GM21786 (cell line): Measurements from ENCODE around the gene KBTBD8.

Experiments used
- ATAC-seq: cut with Tn5 transposase; IDR thresholded peaks from one replicate; pipeline ENCODE4 v1.9.1; 2021; ENCODE audit not compliant: unreplicated experiment

Gene KBTBD8

GRCh38 chr3:67031986-67032385, 33.9 kb downstream of the KBTBD8 start:
- ATAC-seq = no peak

DNA sequence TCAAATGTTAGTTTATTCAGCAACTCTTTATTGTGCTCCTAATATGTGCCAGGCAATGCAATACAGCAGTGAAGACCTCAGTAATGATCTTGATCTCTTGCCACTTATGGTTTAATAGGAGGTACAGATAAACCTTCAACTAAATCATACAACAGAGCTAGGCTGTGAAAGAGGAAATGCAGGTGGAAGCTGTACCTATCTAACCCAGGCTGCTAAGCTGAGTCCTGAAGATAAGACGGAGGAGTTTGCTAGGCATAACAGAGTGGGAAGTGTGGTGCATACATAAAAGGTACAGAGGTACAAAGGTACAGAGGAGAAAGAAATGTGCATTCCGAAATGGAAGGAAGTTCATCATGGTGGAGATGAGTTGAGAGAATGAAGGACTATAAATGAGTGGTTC, 35.0 kb downstream of the KBTBD8 start:
- ATAC-seq = no peak

GRCh38 chr3:67034371-67034770, 36.3 kb downstream of the KBTBD8 start:
- no peak for ATAC-seq

- no peak for ATAC-seq
These were observed 39.5 kb downstream of the KBTBD8 start for GRCh38 chr3:67037615-67038014.

GRCh38 chr3:67044295-67044694, 46.2 kb downstream of the KBTBD8 start:
- no peak for ATAC-seq

DNA sequence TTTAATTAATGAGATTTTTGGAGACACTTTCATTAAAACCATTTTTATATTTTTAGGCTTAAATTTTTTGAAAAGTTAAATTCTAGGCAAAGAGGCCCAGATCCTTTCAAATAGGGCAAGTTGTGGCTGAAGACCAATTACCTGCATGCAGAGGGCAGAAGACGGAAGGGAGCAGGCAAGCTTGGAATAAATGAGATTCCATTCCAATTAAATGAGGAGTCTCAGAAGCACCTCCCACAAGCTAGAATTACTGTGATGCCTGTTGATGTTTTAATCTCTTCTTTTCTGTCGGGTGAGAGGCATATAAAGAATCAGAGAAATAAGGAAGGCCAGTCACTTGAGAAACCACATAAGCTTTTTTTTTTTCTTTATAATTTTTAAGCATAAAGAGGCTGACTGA, 46.8 kb downstream of the KBTBD8 start:
- ATAC-seq = no peak

DNA sequence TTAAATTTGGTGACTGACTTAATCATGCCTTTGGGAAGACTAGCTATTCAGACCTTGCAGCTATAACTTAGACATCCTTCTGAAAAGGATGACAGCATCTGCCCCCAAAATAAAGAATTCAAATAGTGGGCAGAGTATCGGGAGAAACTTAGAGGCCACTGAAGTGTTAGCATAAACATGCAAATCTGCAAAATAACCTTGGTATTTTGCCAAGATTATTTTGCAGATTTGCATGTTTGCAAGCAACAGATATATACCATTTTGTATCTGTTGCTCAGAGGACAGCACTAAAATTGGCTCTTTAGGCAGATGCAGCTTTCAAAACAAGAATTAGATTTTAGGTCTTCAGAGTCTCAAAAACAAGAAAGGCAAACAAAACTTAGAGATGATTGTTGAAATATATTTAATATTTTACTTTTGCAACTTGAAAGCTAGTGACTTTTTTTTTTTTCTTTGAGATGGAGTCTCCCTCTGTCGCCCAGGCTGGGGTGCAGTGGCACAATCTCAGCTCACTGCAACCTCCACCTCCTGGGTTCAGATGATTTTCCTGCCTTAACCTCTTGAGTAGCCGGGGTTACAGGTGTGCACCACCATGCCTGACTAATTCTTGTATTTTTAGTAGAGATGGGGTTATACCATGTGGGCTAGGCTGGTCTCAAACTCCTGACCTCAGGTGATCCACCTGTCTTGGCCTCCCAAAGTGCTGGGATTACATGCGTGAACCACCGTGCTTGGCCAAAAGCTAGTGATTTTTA, 47.8 kb downstream of the KBTBD8 start:
- ATAC-seq = no peak

DNA sequence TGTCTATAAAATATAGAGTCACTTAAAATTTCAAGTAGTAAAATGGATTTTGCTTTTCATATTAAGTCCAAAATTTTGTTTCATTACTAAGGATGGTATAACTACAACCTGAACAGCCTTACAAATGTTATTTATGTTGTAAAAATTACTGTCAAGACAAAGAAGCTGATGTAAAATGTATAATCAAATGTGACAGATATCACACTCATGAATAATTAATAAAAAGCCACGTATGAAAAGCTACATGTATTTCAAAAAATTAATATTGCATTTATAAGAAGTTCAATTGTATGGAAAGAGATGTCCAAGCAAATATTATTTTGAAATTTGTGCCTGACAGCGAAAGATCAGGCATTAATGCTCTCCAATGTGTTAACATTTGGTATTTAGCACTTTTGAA, 48.9 kb downstream of the KBTBD8 start:
- ATAC-seq = no peak

GRCh38 chr3:67048067-67048714, 50.1 kb downstream of the KBTBD8 start:
- ATAC-seq = peak; percentile 97

- ATAC-seq = peak; percentile 49
These were observed 50.6 kb downstream of the KBTBD8 start for GRCh38 chr3:67048715-67049074.

DNA sequence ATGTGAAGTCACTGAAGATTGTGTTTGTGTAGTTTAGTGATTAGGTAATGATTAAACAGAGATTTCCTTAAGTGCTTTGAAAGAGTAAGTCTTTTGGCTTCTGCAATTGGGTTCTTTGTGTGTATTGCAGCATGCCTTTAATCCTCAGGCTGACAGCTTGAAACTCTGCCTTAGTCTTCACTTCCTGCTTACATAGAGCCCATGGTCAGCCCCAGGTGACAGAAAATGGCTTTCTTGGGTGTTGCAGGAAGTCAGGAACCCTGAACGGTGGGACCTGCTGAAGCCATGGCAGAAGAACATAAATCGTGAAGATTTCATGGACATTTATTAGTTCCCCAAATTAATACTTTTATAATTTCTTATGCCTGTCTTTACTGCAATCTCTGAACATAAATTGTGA, 61.3 kb downstream of the KBTBD8 start:
- no peak for ATAC-seq
